ENCODE data around the gene ARL6IP1.
"Not testable (repeated sequence)": the region's sequence is repeated elsewhere in the genome, so short reads cannot be mapped to it uniquely, and the experiment has no call there.

Gene ARL6IP1

DNA sequence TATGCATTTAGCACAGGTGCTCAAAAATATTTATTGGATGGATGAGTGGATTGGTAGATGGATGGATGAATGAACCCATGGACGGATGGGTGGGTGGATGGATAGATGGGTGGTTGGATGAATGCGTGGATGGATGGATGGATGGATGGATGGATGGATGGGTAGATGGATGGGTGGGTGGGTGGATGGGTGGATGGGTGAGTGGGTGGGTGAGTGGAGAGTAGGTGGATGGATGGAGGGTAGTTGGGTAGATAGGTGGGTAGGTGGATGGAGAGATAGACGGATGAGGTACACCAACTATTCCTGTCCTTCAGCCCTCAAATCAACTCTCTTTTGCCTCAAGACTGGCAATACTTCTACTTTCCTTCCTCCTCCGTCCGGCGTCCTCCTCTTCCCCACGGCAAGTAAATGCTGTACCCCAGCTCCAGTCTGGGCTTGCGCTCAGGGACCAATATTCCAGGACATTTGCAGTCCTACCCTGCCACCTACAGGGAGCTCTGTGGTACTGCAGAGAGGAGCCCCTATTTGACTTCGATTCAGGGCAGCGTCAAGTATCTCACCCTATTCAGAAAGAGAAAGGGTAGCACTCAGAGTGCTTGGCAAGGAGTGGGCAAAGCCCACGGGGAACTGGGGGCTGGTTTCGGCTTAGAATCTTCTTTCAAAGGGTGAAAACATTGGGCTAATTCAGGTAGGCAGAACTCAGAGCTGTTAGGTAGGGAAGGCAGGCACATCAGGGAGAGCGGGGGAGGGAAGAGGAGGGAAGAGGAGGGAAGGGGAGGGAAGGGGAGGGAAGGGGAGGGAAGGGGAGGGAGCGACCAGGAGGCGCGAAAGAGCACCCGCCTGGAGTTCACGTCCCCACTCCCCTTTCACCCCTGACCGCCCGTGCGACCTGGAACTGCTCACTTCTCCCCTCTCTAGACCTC is 41.5 kb downstream of the ARL6IP1 start:
- not testable (repeated sequence) for H3K27ac ChIP-seq
- TF ChIP-seq CTCF (conservative IDR thresholded peaks at IDR 0.05) = peak; percentile 48

- not testable (repeated sequence) for H3K27ac ChIP-seq
Observed at GRCh38 chr16:18757960-18758660, 43.2 kb downstream of the ARL6IP1 start.

DNA sequence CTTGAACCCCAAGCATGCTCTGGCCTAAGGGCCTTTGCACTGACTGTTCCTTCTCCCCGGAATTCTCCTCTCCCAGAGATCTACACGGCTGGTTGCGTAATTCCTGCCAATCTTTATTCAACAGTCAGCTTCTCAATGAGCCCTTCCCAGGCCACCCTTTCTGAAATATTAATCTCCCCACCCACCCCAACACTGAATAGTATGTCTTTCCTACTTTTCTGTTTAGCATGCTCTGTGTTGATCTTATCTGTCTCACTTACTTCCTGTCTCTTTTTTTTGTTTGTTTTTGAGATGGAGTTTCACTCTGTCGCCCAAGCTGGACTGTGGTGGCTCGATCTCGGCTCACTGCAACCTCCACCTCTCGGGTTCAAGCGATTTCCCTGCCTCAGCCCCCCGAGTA is 44.7 kb downstream of the ARL6IP1 start:
- not testable (repeated sequence) for H3K27ac ChIP-seq

DNA sequence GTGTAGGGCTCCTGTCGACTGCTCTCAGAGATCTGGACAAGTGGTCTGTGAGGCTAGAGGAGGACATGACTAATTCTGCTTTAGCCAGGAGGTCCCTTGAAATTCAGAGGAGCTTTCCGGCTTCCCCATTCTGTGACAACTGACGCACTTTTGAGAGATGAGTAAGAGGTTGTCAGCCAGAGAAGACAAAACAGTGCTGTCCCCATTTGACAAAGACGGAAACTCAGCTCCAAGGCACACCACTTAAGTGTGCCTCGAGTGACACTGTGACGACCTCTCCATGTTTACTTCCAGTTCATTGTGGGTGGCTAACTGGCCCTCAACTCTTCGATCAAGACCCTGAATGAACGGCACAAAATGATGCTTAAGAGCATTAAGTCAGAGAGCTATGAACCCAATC is 58.5 kb downstream of the ARL6IP1 start:
- not testable (repeated sequence) for H3K27ac ChIP-seq

All from VCaP (cell line).